ENCODE data around the gene CNTNAP2. TPM values are rescaled to one million over a fixed set of nuclear protein-coding genes. Genes with fewer than 3 reads are reported as not detected.

CNTNAP2 gene
- total RNA-seq, 4 donors from 2014 or later: 0.25 to 0.89 (median 0.30) TPM; not detected in 1

DNA sequence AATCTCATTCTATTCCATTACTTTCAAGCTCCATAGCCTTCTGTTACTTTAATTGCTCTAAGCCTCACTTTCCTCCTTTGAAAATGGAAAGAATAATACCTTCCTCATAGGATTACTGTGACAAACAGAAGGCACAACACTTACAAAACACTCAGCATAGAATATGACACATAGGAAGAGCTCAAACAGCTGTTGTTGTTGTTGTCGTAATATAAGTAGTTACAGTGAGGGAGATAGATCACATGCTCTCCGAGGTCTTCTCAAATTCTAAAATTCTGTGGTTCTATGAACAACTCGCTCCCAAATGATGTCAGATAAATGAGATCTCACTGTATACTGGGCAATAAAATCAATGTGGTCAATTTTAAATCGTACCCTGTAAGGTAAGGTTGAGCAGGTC is 1424.7 kb downstream of the CNTNAP2 start:
- Histone ChIP-seq H3K9me3 (no peaks in the 10 kb centered on the region), H3K27me3 (no peaks in the 10 kb centered on the region), H3K4me1 (no peaks in the 10 kb centered on the region), H3K36me3 (no peaks in the 10 kb centered on the region), H3K27ac (no peak overlapping the region), H3K4me3 (no peak overlapping the region)
- WGBS: 80% methylated on average over 4 of the region's 4 CpGs
- TF ChIP-seq EP300 (IDR thresholded peaks at IDR 0.05): no peak
- TF ChIP-seq POLR2AphosphoS5 (IDR thresholded peaks at IDR 0.05): no peak
- no peak for TF ChIP-seq POLR2A (IDR thresholded peaks at IDR 0.05)
- TF ChIP-seq, protein P1, sequence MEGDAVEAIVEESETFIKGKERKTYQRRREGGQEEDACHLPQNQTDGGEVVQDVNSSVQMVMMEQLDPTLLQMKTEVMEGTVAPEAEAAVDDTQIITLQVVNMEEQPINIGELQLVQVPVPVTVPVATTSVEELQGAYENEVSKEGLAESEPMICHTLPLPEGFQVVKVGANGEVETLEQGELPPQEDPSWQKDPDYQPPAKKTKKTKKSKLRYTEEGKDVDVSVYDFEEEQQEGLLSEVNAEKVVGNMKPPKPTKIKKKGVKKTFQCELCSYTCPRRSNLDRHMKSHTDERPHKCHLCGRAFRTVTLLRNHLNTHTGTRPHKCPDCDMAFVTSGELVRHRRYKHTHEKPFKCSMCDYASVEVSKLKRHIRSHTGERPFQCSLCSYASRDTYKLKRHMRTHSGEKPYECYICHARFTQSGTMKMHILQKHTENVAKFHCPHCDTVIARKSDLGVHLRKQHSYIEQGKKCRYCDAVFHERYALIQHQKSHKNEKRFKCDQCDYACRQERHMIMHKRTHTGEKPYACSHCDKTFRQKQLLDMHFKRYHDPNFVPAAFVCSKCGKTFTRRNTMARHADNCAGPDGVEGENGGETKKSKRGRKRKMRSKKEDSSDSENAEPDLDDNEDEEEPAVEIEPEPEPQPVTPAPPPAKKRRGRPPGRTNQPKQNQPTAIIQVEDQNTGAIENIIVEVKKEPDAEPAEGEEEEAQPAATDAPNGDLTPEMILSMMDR (IDR thresholded peaks at IDR 0.05): no peak
- DNase-seq (ENCODE audit: low spot score in 2 of 2): no peak

DNA sequence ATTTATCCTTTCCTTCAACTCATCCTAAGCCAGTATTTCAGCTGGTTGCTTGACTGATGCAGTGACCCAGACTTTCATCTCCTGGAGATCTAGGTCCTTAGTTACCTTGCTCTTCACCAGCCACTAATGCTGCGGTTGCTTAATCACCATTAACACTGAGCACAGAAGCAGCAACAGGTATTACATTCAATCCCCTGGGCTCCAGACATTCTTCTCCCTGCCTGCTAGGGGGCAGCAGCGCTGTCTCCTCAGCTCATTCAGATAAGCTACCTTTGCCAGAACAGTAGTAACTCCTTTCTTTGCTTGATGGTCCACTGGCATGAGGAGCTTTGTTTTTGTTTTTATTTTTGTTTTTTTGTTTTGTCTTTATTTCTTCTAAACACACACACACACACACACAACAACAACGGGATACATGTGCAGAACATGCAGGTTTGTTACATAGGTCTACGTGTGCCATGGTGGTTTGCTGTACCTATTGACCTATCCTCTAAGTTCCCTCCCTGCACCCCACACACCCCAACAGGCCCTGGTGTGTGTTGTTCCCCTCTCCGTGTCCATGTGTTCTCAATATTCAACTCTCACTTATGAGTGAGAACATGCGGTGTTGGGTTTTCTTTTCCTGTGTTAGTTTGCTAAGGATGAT is 1430.8 kb downstream of the CNTNAP2 start:
- no peaks in the 10 kb centered on the region for H3K27me3 ChIP-seq
- DNase-seq (ENCODE audit: low spot score in 2 of 2): no peak
- no peak for TF ChIP-seq POLR2AphosphoS5 (IDR thresholded peaks at IDR 0.05)
- TF ChIP-seq, protein P1 (IDR thresholded peaks at IDR 0.05): no peak
- TF ChIP-seq POLR2A (IDR thresholded peaks at IDR 0.05): no peak
- TF ChIP-seq EP300 (IDR thresholded peaks at IDR 0.05): no peak
- no peak overlapping the region for H3K4me3 ChIP-seq
- no peaks in the 10 kb centered on the region for H3K4me1 ChIP-seq
- WGBS: 84% methylated on average over 6 of the region's 6 CpGs
- H3K27ac ChIP-seq: no peak overlapping the region
- H3K9me3 ChIP-seq: no peaks in the 10 kb centered on the region
- H3K36me3 ChIP-seq: no peaks in the 10 kb centered on the region

DNA sequence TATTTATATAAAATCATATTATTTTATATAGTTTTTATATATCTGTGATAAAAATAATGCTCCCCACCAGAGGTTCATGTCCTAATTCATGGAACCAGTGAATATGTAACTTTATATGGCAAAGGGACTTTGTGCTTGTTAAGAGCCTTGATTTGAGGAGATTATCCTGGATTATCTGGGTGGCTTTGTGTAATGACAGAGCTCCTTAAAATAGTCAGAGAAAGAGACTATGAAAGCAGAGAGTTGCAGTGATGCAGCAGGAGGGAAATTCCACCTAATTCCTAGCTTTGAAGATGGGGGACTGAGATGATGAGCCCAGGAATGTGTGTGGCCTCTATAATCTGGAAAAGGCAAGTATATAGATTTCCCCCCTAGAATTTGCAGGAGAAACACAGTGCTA is 1439.7 kb downstream of the CNTNAP2 start:
- H3K27ac ChIP-seq: no peak overlapping the region
- H3K4me1 ChIP-seq: no peaks in the 10 kb centered on the region
- H3K36me3 ChIP-seq: no peaks in the 10 kb centered on the region
- no peaks in the 10 kb centered on the region for H3K27me3 ChIP-seq
- TF ChIP-seq EP300 (IDR thresholded peaks at IDR 0.05): no peak
- no peak for TF ChIP-seq POLR2AphosphoS5 (IDR thresholded peaks at IDR 0.05)
- TF ChIP-seq, protein P1 (IDR thresholded peaks at IDR 0.05): no peak
- DNase-seq (ENCODE audit: low spot score in 2 of 2): no peak
- no peaks in the 10 kb centered on the region for H3K9me3 ChIP-seq
- H3K4me3 ChIP-seq: no peak overlapping the region

DNA sequence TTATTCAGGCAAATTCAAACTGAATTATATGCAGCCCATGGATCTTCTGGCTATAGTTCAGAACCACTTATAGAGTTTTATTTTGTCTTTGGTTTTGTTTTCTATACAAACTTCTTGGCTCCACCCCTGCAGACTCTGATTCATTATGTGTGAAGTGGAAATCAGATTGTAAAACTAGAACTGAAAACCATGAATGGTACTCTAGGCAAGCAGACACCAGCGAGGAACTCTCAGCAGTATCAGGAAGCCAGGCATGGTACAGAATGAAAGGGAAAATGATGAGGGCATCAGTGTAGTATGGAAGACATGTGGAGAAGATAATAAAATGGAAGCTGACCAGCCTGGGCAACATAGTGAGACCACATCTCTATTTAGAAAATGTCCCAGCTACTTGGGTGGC is 1447.1 kb downstream of the CNTNAP2 start:
- WGBS: 57% methylated on average over 1 of the region's 1 CpG
- Histone ChIP-seq H3K9me3 (no peaks in the 10 kb centered on the region), H3K4me1 (no peaks in the 10 kb centered on the region), H3K4me3 (no peak overlapping the region), H3K27me3 (no peaks in the 10 kb centered on the region), H3K27ac (no peak overlapping the region), H3K36me3 (no peaks in the 10 kb centered on the region)
- DNase-seq (ENCODE audit: low spot score in 2 of 2): no peak
- TF ChIP-seq, protein P1 (IDR thresholded peaks at IDR 0.05): no peak
- TF ChIP-seq POLR2A (IDR thresholded peaks at IDR 0.05) (no peak), EP300 (IDR thresholded peaks at IDR 0.05) (no peak), POLR2AphosphoS5 (IDR thresholded peaks at IDR 0.05) (no peak)

DNA sequence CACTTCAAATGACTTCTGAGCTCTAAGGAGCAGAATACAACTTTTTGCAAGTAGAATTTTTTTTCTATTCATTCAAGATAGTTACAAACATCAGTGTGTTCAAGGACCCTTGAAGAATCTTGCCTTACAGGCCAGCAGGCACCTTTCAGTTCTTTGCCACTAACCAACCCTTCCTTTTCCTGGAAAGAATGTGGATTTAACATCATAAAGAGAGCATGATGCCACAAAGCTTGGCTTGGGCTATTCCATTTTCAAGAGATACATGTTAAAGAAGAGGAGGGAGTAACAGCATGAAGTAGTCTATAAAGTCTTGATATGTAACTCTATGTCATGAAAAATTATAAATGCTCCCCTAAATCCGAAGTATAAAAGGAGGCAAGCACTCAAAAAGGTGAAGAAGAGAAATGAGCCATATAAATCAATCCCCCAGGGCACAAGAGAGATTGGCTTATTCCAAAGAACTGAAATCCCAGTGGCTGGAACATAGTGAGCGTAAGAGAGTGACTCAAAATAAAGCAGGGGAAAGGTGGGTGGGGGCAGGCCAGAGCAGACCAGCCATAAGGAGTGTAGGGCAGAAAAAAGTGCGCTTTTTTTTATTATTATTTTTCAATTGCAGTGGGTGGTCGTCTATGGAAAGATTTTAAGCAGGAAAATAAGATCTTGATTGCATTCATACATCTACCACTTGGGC is 1448.3 kb downstream of the CNTNAP2 start:
- Histone ChIP-seq H3K27ac (no peak overlapping the region), H3K4me3 (no peak overlapping the region), H3K27me3 (no peaks in the 10 kb centered on the region), H3K36me3 (no peaks in the 10 kb centered on the region), H3K9me3 (no peaks in the 10 kb centered on the region), H3K4me1 (no peaks in the 10 kb centered on the region)
- TF ChIP-seq POLR2A (IDR thresholded peaks at IDR 0.05) (no peak), EP300 (IDR thresholded peaks at IDR 0.05) (no peak), POLR2AphosphoS5 (IDR thresholded peaks at IDR 0.05) (no peak)
- TF ChIP-seq, protein P1 (IDR thresholded peaks at IDR 0.05): no peak
- 80% methylated on average over 4 of the region's 4 CpGs for WGBS
- no peak for DNase-seq (ENCODE audit: low spot score in 2 of 2)

Data from suprapubic skin (tissue), 4 donors.